DMS114 treated with DMSO at 0.1 percent for 48 hours (cell line): Measurements from ENCODE around the gene CCDC57.

ENCODE experiments used
- DNase-seq: peaks from one replicate; lab custom pipeline; 2025; ENCODE audit not compliant: unreplicated experiment; lab: John Stamatoyannopoulos, UW

Gene CCDC57

GRCh38 chr17:82096709-82097183 is 115.9 kb downstream of the CCDC57 start:
- no peak for DNase-seq

DNA sequence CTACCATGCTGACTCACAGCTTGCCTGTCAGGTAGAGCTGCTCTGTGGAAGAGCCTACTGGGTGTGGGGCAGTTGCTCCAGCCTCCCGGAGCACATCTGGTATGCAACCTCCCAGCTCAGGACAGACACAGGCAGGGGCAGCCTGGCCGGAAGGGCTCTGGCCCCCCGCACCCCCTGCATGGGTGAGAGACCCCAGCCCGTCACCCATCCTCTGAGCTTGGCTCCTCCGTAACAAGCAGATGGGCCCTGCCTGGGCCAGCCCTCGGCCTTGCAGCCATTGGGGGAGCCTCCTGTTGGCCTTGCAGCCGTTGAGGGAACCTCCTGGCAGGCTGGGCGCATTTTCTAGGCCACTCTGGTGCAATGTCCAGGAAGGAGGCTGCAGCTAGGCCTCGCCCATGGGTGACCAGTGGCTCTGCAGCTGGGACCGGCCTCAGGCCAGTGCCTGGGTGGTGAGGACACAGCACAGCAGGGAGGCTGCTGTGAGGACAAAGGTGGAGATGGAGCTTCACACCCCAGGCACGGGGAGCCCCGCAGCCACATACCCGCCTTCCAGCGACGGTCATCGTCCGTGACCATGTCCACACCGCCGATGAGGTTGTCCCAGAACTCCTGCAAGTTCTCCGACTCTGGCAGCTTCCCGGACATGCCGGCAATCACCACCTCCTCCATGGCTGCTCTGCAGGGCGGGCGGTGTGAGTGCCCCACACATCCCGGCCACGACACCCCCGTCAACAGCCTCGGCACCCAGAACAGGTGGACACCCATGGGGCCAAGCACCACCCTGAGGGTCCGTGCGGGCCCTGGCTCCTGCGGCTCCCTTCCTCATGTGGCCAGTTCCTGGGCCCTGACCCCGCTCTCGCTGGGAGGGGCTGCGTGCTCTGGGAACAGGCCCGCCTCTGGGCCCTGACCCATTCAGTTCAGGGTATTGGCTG is 116.6 kb downstream of the CCDC57 start:
- no peak for DNase-seq

DNA sequence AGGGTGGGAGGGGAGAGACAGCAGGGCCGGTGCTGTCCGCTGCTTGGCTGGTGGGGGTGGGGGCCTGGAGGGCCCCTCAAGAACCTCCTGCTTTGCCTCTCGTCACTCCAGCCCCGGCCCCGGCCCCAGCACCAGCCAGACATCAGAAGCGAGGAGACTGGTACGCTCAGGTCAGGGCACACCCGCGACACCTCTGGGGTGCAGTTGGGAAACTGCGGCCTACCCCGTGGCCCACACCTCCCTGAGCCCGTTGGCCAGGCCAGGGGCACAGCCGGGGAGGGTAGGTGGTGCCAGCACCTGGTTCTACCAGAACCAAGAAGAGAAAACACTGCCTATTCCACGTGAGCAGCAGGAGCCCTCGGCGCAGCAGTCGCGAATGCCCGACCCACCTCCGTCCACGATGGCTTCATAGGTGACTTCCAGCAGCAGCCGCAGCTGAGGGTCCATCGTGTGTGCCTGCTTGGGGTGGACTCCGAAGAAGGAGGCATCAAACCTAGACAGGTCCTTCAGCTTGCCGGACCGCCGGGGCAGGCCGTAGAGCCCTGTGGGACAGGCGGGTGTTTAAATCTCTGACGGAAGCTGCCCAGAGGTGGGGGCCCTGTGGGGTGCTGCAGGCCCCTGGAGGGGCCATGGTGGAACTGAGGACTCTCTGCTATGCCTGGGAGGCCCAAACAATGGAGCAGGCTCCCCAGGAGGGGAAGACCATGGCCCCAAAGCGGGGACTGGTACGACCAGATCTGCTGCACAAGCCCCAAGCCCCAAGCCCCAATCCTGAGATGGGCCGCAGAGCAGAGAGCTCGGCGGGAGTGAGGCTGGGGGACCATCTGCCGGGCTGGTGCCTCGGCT is 117.5 kb downstream of the CCDC57 start:
- DNase-seq = no peak

DNA sequence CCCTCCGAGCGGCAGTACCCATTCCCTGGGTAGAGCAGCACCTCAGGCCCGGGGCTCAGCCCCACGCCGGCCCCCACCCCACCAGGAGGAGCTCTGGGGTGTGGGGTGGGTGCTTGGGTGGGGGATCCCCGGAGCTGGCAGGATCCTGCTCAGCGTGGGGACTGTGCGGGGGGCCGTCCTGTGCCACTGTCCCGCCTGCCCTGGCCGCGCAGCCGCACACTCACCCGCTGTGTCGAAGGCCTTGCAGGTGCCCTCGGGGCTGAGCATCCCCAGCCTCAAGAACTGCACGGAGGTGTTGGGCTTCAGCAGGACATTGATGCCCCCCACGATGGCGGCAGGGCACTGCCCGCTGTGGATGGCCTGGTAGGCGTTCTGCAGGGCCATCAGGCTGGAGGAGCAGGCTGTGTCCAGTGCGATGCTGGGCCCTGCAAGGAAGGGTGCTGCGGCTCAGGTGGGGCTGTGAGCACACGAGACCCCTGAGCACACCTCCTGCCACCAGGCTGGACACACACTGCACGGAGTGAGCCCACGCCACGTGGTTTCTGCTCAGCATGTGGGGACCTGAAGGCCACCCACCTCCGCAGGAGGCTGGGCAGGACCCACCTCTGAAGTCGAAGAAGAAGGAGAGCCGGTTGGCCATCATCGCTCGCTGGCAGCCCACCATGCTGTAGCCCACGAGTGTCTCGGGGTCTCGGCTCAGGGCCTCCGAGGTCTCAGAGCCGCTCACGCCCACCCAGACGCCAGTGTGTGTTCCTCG is 119.5 kb downstream of the CCDC57 start:
- no peak for DNase-seq

- no peak for DNase-seq
Observed at GRCh38 chr17:82092628-82092994, 120.0 kb downstream of the CCDC57 start.

- no peak for DNase-seq
Observed at GRCh38 chr17:82092094-82092586, 120.5 kb downstream of the CCDC57 start.

DNA sequence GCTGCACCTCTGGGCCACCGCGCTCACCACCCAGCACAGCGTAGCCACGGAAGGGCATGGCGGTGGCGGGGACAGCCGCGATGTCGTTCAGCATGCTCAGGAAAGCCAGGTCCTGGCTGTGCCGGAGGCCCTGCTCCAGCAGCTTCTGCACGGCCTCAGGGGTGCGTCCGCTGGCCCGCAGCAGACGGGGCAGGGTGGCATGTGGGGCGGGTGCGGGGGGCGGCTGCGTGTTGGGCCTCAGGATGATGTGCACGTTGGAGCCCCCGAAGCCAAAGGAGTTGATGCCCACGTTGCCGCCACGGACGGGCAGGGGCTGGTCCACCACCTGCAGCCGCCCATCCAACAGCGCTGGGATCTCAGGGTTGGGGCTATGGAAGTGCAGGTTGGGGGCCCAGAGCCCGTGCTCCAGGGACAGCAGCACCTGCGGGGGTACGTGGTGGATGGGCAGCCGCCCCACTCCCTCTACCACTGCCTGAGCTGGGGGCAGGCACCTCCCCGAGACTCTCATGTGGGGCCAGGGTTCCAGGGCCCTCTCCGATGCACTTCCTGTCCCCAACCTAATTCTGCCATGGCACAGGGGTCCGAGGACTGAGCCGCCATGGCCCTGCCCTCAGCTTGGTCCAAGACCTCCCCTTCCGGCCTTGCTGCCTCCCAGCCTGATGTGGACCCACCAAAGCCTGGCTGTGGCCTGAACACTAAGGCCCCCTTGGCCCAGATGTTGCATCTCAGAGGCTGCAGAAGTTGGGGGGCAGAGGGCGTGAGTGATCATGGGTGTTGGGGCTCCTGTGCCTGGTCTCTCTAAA is 121.2 kb downstream of the CCDC57 start:
- DNase-seq = no peak

DNA sequence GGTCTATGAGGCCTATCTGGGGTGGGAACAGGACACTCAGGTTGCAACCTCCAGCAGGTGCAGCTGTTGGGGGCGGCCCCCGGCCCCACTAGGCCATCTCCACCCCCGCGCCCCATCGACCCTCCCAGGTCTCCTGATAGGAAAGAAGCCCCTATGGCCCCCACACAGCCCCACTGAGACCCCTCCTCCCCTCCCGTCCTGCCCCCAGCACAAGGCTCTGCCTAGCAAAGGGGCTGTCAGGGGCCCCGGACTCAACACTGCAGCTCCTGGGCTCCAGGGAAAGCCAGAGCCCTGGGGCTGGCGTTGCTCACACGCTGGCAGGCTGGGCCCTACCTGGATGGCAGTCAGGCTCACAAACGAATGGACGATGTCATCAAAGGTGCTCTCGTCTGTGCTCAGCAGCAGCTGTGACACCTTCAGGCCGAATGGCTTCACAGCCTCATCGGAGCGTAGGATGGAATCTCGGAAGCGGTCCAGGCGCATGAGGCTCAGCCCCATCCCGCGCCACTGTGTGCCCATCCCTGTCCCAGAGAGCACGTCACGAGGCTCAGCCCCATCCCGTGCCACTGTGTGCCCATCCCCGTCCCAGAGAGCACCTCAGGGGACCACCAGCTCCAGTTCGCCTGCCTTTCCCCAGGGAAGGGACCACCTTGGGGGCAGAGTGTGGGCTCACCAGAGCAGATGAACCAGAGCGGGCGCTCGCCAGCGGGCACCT is 121.9 kb downstream of the CCDC57 start:
- DNase-seq = no peak

- DNase-seq = no peak
Observed at GRCh38 chr17:82089723-82090548, 122.7 kb downstream of the CCDC57 start.

DNA sequence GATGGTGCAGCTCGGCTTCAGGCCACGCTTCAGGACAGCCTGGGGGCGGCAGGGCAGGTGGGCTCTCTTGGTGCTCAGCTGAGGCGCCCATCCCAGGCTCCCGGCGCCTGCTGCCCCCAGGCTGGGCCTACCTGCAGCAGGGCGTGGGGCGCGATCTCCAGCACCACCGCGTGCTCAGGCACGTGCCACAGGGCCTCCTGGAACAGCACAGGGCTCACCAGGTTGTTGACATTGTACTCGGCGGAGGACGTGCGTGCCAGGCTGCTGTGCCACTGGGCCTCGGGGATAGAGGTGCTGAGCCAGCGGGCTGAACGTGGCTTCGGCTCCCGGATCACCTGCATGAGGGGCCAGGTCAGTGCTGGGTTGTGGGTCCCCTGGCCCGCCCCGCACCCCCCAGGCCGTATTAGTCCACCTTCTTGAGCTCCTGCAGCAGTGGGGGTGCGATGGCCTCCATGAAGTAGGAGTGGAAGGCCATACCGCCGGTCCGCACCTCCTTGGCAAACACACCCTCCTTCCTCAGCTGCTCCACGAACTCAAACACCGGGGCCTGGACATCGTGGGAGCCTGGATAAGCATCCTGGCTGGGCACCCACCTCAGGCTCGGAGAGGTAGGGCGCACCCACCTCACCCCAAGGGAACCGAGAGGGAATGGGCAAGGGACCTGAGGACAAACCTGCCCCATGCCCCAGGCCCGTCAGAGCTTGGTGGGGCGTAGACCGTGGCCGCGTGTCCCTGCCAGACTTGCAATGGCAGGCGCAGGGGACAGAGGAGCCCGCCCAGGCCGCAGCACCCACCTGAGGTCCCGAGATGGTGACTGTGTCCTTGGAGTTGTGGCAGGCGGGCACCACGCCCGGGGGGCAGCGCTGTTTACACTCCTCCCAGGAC is 123.6 kb downstream of the CCDC57 start:
- DNase-seq = no peak

DNA sequence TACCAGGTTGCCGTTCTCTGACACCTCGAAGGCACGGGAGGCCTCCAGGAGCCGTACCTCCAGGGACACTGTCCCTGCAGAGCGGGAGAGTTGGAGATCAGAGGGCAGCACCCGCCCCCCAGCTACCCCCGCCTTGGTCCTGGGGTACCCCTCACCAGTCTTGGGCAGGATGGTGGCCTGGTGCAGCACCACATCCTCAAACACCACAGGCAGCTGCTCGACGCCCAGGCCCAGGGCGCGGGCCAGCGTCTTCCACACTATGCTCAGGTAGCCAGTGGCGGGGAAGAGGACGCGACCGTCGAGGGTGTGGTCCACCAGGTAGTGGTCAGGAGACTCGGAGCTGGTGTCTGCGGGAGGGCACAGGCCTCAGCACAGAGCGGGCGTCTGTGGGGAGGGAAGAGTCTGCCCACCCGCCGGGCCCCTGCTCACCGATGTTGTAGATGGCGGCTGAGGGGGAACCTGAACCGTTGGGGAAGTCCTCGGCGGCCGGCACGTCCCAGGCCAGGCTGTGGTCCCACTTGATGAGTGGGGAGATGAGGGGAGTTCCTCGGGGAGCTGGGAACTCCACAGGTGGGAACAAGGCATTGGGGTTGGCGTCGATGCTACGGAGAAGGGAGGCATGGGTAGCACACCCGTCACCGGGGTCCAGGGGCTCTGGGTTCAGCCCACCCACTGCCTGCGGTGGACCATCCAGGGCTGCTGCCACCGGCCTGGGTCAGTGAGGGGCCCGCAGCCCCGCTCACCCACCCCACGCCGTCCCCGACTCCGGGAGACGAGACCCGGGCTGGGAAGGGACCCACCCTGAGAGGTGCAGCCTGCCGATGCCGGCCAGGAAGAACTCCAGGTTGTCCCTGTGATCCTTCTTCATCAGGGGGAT is 124.4 kb downstream of the CCDC57 start:
- no peak for DNase-seq

DNA sequence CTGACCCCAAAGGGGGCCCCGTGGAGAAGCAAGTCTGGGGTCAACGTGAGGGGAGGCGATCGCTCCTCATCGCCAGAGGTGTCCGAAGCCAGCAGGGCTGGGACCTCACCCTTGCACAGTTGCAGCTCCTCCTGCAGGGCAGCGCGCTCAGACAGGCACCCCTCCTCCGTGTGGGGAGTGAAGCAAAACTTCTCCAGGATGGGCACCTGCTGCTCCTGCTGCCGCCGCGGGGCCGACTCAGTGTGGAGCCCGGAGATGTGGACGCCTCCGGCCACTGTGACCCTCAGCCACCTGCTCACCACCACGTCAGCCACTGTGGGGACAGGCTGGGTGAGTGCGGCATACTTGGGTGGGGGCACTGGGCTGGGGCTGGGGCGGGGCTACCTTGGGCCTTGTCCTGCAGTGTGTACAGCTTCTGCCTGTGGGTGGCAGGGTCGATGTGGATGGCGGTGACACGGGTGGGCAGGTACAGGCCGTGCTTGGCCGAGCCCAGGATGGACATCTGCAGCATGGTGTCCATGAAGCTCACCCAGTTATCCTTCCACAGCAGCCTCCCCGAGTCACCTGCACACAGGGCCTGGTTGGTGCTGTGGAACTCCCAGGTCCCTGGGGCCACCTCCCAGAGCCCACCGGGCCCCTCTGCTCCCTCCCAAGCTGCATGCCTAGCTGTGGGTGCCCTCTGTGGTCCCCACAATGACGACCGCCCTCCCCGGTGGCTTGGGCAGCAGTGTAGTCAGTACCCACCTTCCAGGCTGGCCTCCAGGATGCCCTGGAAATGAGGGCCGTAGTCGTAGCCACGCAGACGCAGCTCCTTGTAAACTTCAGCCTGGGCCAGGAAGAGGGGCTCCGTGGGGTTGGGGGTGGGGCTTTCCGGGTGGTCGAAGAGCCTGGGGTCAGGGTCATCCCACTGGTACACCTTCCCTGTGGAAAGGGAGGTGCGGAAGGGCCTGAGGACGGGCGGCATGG is 125.4 kb downstream of the CCDC57 start:
- no peak for DNase-seq

DNA sequence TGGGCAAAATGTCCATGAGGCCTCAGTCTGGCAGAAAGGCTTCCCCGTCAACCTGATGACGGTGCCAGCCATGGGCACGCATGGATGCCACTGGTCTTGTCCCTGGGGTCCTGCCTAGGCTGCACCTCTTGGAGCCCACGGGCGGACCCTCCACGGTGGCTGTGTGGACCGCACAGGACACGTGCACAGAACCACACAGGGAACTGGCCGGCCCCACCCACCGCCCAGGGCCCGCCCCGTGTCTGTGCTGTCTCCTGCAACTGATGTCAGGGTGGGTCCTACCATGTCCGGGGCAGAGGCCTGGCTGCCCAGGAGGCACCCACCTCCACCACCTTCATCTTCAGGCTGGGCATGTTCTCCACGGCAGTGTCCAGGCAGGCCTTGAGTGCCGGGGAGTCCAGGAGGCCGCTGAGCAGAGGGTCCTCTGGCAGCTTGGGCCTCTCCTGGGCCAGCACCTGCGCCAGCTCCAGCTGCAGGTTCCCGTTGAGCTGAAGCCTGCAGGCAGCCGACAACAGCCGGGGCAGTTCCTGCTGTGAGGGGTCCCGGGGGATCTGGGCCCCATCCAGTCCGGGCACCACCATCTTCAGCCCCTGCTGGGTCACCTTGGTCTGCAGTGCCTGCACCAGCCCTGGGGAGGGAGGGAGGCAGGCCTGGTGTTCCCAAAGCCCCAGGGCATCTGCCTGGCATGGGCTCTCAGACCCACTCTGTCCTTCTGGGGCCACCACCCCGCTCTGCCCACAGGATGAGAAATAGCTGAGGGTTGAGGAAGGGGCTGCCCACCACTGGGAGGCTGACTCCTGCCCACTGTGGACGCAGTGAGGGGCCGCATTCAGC is 126.5 kb downstream of the CCDC57 start:
- DNase-seq = no peak

- no peak for DNase-seq
Observed at GRCh38 chr17:82085031-82085861, 127.4 kb downstream of the CCDC57 start.
